ENCODE results near the gene CELF4. TPM values are rescaled to one million over a fixed set of nuclear protein-coding genes. Genes with fewer than 3 reads are reported as not detected.

The CELF4 gene
- total RNA-seq, 1 donor from 2014 or later: not detected

- no peak for DNase-seq (ENCODE audit: low read depth)
- TF ChIP-seq, protein P1, sequence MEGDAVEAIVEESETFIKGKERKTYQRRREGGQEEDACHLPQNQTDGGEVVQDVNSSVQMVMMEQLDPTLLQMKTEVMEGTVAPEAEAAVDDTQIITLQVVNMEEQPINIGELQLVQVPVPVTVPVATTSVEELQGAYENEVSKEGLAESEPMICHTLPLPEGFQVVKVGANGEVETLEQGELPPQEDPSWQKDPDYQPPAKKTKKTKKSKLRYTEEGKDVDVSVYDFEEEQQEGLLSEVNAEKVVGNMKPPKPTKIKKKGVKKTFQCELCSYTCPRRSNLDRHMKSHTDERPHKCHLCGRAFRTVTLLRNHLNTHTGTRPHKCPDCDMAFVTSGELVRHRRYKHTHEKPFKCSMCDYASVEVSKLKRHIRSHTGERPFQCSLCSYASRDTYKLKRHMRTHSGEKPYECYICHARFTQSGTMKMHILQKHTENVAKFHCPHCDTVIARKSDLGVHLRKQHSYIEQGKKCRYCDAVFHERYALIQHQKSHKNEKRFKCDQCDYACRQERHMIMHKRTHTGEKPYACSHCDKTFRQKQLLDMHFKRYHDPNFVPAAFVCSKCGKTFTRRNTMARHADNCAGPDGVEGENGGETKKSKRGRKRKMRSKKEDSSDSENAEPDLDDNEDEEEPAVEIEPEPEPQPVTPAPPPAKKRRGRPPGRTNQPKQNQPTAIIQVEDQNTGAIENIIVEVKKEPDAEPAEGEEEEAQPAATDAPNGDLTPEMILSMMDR (IDR thresholded peaks at IDR 0.05; ENCODE audit: insufficient read depth, low read length, poor library complexity, severe bottlenecking): no peak
- Histone ChIP-seq H3K27me3 (ENCODE audit: control insufficient read depth, insufficient read depth, low read length) (peaks cover 6% of the 10 kb centered on the region), H3K36me3 (ENCODE audit: control insufficient read depth, insufficient read depth, low read length) (no peaks in the 10 kb centered on the region), H3K4me3 (ENCODE audit: low read depth, low read length) (no peak overlapping the region)
Measured at GRCh38 chr18:37297106-37297505, 268.5 kb downstream of the CELF4 start.

- no peak for DNase-seq (ENCODE audit: low read depth)
- Histone ChIP-seq H3K36me3 (ENCODE audit: control insufficient read depth, insufficient read depth, low read length) (no peaks in the 10 kb centered on the region), H3K4me3 (ENCODE audit: low read depth, low read length) (no peak overlapping the region), H3K27me3 (ENCODE audit: control insufficient read depth, insufficient read depth, low read length) (peaks cover 2% of the 10 kb centered on the region)
- TF ChIP-seq, protein P1 (IDR thresholded peaks at IDR 0.05; ENCODE audit: insufficient read depth, low read length, poor library complexity, severe bottlenecking): peak; percentile 66
Measured at GRCh38 chr18:37294951-37295350, 270.6 kb downstream of the CELF4 start.

DNA sequence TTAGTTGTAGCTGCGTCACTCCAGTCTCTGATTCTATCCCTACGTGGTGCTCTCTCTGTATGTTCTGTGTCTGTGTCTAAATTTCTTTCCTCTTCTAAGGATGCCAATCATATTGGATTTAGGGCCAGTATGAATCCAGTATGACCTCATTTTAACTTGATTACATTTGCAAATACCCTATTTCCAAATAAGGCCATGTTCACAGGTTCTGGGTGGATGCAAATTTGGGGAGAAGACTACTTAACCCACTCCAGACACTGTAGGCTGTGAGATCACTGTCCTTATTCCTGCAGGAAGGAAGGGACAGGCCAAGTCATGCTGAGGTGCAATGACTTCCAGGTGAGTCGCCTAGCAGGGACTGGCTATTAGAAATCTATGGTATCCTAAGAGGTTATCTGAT, 272.2 kb downstream of the CELF4 start:
- peaks cover 2% of the 10 kb centered on the region for H3K27me3 ChIP-seq (ENCODE audit: control insufficient read depth, insufficient read depth, low read length)
- TF ChIP-seq, protein P1 (IDR thresholded peaks at IDR 0.05; ENCODE audit: insufficient read depth, low read length, poor library complexity, severe bottlenecking): no peak
- DNase-seq (ENCODE audit: low read depth): no peak
- H3K4me3 ChIP-seq (ENCODE audit: low read depth, low read length): no peak overlapping the region
- no peaks in the 10 kb centered on the region for H3K36me3 ChIP-seq (ENCODE audit: control insufficient read depth, insufficient read depth, low read length)

GRCh38 chr18:37289423-37289822, 276.2 kb downstream of the CELF4 start:
- no peak for DNase-seq (ENCODE audit: low read depth)
- Histone ChIP-seq H3K36me3 (ENCODE audit: control insufficient read depth, insufficient read depth, low read length) (no peaks in the 10 kb centered on the region), H3K27me3 (ENCODE audit: control insufficient read depth, insufficient read depth, low read length) (peaks cover 20% of the 10 kb centered on the region), H3K4me3 (ENCODE audit: low read depth, low read length) (no peak overlapping the region)
- TF ChIP-seq, protein P1 (IDR thresholded peaks at IDR 0.05; ENCODE audit: insufficient read depth, low read length, poor library complexity, severe bottlenecking): no peak

DNA sequence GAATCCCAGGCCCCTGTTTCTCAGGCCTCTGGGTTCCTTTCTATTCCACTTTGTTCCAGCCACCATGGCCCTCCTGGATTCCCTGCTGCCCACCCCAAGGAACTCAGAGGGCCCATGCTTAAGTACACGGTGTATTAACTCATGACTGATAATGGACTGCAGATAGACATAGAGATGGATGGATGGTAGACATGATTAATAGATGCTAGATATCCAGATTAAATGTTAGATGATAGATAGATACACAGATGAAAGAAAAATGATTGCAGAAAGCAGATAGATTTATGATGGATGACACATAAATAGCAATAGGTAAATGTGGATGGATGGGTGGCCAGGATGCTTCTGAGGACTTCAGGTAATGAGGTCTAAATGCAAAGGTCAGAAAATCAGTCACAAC, 278.0 kb downstream of the CELF4 start:
- no peak for DNase-seq (ENCODE audit: low read depth)
- no peak overlapping the region for H3K4me3 ChIP-seq (ENCODE audit: low read depth, low read length)
- peaks cover 25% of the 10 kb centered on the region for H3K27me3 ChIP-seq (ENCODE audit: control insufficient read depth, insufficient read depth, low read length)
- H3K36me3 ChIP-seq (ENCODE audit: control insufficient read depth, insufficient read depth, low read length): no peaks in the 10 kb centered on the region
- TF ChIP-seq, protein P1 (IDR thresholded peaks at IDR 0.05; ENCODE audit: insufficient read depth, low read length, poor library complexity, severe bottlenecking): no peak

GRCh38 chr18:37286801-37287200, 278.8 kb downstream of the CELF4 start:
- Histone ChIP-seq H3K27me3 (ENCODE audit: control insufficient read depth, insufficient read depth, low read length) (peaks cover 29% of the 10 kb centered on the region), H3K36me3 (ENCODE audit: control insufficient read depth, insufficient read depth, low read length) (no peaks in the 10 kb centered on the region), H3K4me3 (ENCODE audit: low read depth, low read length) (no peak overlapping the region)
- DNase-seq (ENCODE audit: low read depth): no peak
- TF ChIP-seq, protein P1 (IDR thresholded peaks at IDR 0.05; ENCODE audit: insufficient read depth, low read length, poor library complexity, severe bottlenecking): no peak

Data from kidney epithelial cell (primary cell).